RWPE2 (cell line): ENCODE results near the gene HBP1.

ENCODE experiments used
- ATAC-seq: fragments of 200-7000 bp; cut with Tn5 transposase; 3 replicates; pipeline ENCODE4 v1.9.1; 2021; ENCODE audit warnings: low read depth
- DNase-seq: peaks from one replicate; pipeline ENCODE4 v3.0.0-alpha.2; 2020; ENCODE audit warnings: low spot score
- H3K27ac ChIP-seq: fragments of 450-650 bp; 2 replicates; pipeline ENCODE4 v1.5.1; 2017; ENCODE audit warnings: mild to moderate bottlenecking; ENCODE audit not compliant: poor library complexity, severe bottlenecking
- H3K27me3 ChIP-seq: fragments of 250-450 bp; sonication (Bioruptor Pico); 2 replicates; pipeline ENCODE4 v1.5.1; 2021; ENCODE audit warnings: mild to moderate bottlenecking, moderate library complexity; ENCODE audit not compliant: insufficient read depth, poor library complexity, severe bottlenecking
- H3K36me3 ChIP-seq: fragments of 250-450 bp; sonication (Bioruptor Pico); 2 replicates; pipeline ENCODE4 v1.5.1; 2020; ENCODE audit warnings: low read depth, mild to moderate bottlenecking, moderate library complexity
- H3K4me1 ChIP-seq: fragments of 250-450 bp; sonication (Bioruptor Pico); 2 replicates; pipeline ENCODE4 v1.5.1; 2021; ENCODE audit warnings: mild to moderate bottlenecking, moderate library complexity; ENCODE audit not compliant: insufficient read depth, poor library complexity, severe bottlenecking
- H3K4me3 ChIP-seq: fragments of 250-450 bp; sonication (Bioruptor Pico); 2 replicates; pipeline ENCODE4 v1.5.1; 2021; ENCODE audit warnings: mild to moderate bottlenecking, moderate library complexity; ENCODE audit not compliant: severe bottlenecking
- H3K9me3 ChIP-seq: fragments of 250-450 bp; sonication (Bioruptor Pico); 2 replicates; pipeline ENCODE4 v1.5.1; 2021; ENCODE audit warnings: mild to moderate bottlenecking, moderate library complexity; ENCODE audit not compliant: severe bottlenecking
- CTCF ChIP-seq: fragments of 450-650 bp; IDR thresholded peaks from one replicate; pipeline ENCODE4 v1.5.1; 2017; ENCODE audit warnings: mild to moderate bottlenecking, moderate library complexity; ENCODE audit not compliant: poor library complexity, severe bottlenecking

Gene HBP1

GRCh38 chr7:107210400-107210799, 41.6 kb downstream of the HBP1 start:
- Histone ChIP-seq H3K9me3 (no peaks in the 10 kb centered on the region), H3K4me3 (no peak overlapping the region), H3K4me1 (no peaks in the 10 kb centered on the region), H3K36me3 (peaks cover 9% of the 10 kb centered on the region; the same call in 1 of the 2 replicates), H3K27ac (no peak overlapping the region), H3K27me3 (no peaks in the 10 kb centered on the region)
- no peak for TF ChIP-seq CTCF
- ATAC-seq (no peak), DNase-seq (no peak)

- no peak overlapping the region for H3K4me3 ChIP-seq
- TF ChIP-seq CTCF, result no peak
- no peak for DNase-seq
- H3K4me1 ChIP-seq, result no peaks in the 10 kb centered on the region
- no peak overlapping the region for H3K27ac ChIP-seq
- no peaks in the 10 kb centered on the region for H3K9me3 ChIP-seq
- no peaks in the 10 kb centered on the region for H3K27me3 ChIP-seq
- no peak for ATAC-seq
- 0 out of 2 replicates have a peak, but pooled peaks cover 8% of the 10 kb centered on the region for H3K36me3 ChIP-seq
Measured at GRCh38 chr7:107212725-107213124, 43.9 kb downstream of the HBP1 start.

- no peak for DNase-seq
- no peaks in the 10 kb centered on the region for H3K27me3 ChIP-seq
- no peak for TF ChIP-seq CTCF
- no peak for ATAC-seq
- H3K27ac ChIP-seq, result no peak overlapping the region
- H3K4me1 ChIP-seq, result no peaks in the 10 kb centered on the region
- H3K4me3 ChIP-seq, result no peak overlapping the region
- H3K9me3 ChIP-seq, result no peaks in the 10 kb centered on the region
- 0 out of 2 replicates have a peak, but pooled peaks cover 8% of the 10 kb centered on the region for H3K36me3 ChIP-seq
Measured at GRCh38 chr7:107213193-107213788, 44.5 kb downstream of the HBP1 start.

- no peak for TF ChIP-seq CTCF
- H3K4me3 ChIP-seq, result no peak overlapping the region
- 0 out of 2 replicates have a peak, but pooled peaks cover 8% of the 10 kb centered on the region for H3K36me3 ChIP-seq
- H3K9me3 ChIP-seq, result no peaks in the 10 kb centered on the region
- no peaks in the 10 kb centered on the region for H3K4me1 ChIP-seq
- no peak overlapping the region for H3K27ac ChIP-seq
- DNase-seq (no peak), ATAC-seq (no peak)
- no peaks in the 10 kb centered on the region for H3K27me3 ChIP-seq
Measured at GRCh38 chr7:107213945-107214344, 45.1 kb downstream of the HBP1 start.

- 0 out of 2 replicates have a peak, but pooled peaks cover 5% of the 10 kb centered on the region for H3K36me3 ChIP-seq
- no peaks in the 10 kb centered on the region for H3K27me3 ChIP-seq
- no peak for TF ChIP-seq CTCF
- H3K4me3 ChIP-seq, result no peak overlapping the region
- no peaks in the 10 kb centered on the region for H3K4me1 ChIP-seq
- no peaks in the 10 kb centered on the region for H3K9me3 ChIP-seq
- no peak for DNase-seq
- no peak for ATAC-seq
- no peak overlapping the region for H3K27ac ChIP-seq
Measured at GRCh38 chr7:107219563-107220244, 50.9 kb downstream of the HBP1 start.
